Dermis microvascular lymphatic vessel endothelial cell (primary cell): Measurements from ENCODE around the gene MX2. TPM values are rescaled to one million over a fixed set of nuclear protein-coding genes. Genes with fewer than 3 reads are reported as not detected.
"Not testable (repeated sequence)": the region's sequence is repeated elsewhere in the genome, so short reads cannot be mapped to it uniquely, and the experiment has no call there.

Experiments
- DNase-seq, 2 donors: peaks; one replicate each; pipeline versions ENCODE4 v3.0.0 to v3.0.0-alpha.2; 2010; ENCODE audit warnings: low read depth in 2 of 2
- total RNA-seq: library from RNA; depleted of rRNA; stranded (reverse); fragments of >200 nt; gene quantifications from 2 replicates; pipeline ENCODE4 v1.2.1, GENCODE V29; 2014

Gene MX2
- total RNA-seq, 1 donor from 2014 or later: 0.39 TPM

DNA sequence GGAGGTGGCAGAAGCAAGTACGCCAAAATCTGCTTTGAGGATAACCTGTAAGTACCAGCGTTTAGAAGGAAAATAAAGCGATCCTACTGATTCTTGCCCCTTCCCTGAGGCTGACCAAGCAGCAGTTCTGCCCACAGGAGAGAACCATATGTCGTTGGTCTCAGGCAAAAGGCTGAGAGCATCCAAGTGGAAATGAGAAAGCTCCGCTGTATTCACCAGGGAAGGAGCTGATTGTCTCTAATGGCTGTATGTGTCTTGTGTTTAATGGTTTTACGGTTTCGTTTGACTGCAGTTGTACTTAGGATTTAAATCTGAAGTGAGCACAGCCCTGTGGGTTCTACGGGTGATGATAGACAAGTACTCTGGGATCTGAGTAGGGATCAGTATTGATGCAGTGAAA, 23.4 kb upstream of the MX2 start:
- DNase-seq: no peak

DNA sequence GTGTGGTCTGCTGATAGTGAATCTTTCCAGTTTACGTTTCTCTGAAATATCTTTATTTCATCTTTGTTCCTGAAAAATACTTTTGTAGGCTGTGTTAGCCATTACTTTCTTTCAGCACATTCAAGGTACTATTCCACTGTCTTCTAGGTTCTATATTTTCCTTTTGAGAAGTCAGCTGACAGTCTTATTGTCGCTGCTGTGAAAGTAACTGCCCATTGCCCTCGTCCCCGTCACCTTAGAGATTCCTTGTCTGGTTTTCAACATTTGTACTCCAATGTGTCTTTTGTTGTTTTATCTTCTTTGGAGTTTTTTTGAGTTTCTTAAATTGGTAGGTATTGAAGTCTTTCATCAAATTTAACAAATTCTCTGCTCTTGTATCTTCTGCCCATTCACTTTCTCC, 19.8 kb upstream of the MX2 start:
- DNase-seq: no peak

DNA sequence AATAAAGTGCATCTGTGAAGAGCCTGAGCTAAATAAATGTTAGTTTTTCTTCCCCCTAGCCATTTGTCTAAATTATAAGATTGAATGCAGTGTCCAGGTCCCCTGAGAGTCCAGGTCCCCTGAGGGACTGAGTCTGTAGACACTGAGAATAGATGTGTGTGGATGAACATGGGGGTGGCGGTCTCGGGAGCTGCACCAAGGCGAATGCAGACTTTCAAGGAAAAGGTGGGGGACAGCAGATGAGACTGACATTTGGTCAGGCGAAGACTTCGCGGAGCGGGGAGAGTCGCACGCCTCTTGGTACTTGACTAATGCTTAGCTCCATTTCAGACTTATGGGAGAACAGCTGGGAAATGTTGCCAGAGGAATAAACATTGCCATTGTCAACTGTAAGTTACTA, 17.7 kb upstream of the MX2 start:
- no peak for DNase-seq

DNA sequence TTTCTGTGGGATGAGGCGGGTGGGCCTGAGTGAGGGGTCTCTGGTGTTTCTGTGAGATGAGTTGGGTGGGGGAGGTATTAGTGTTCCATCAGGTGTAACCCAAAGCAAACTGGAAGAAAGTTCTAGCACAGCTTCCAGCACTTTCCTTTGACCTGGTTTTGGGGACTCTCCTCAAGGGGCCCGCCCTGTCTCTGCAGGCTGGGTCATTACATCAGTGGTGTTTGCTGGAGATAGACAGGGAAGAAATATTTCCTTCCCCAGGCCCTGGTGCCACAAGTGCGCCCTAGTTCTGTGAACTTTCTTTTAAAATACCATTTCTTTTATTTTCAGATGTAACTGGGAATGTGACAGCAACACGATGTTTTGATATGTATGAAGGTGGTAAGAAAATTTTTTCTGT, 16.5 kb upstream of the MX2 start:
- DNase-seq: no peak

DNA sequence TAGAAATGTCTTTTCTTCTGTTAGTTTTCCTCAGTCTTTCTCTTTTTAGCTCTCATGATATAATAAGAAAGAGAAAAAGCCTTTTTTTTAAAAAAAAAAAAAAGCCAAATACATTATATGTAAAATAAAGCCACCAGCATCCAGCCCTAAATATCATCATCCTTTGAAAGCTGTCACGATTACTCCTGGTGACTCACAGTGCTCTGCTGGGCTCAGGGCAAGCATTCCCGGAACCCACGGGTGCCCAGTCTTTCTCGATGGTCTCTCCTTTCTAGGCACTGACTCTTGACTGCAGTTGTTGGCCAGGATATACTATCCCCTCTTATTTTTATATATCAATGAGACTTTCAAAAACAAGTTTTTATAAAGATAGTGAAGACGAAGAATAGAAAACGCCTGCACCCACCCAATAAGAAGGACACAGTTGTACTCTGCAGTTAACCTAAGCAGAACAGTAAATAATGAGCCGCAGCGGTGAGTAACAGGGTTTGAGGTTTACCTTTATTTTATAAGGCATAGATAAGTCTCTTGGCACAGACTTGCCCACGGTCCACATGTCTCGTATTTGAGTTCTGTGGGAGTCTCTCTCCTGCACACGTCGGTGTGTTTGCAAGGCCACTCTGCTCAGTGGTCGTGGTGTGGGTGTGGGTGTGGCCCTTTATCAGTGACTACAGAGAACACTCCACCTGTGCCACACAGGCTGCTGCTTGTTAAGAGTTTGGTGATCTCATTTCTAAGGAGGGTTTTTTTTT, 15.7 kb upstream of the MX2 start:
- no peak for DNase-seq

DNA sequence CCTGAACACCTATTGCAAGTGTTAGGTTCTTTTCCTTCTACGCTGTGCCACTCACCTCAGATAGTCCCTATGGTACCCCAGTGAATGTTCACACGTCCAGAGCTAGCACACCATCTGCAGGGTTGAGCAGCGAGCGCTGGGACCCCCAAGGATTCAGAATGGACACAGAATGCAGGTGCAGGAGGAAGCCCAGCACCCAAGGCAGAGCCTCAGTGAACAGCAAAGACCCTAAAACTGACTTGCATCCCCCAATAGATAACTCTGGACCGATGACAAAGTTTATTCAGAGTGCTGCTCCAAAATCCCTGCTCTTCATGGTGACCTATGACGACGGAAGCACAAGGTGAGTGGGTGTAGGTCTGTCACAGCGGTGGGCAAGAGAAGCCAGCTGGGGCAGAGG, 15.1 kb upstream of the MX2 start:
- no peak for DNase-seq

DNA sequence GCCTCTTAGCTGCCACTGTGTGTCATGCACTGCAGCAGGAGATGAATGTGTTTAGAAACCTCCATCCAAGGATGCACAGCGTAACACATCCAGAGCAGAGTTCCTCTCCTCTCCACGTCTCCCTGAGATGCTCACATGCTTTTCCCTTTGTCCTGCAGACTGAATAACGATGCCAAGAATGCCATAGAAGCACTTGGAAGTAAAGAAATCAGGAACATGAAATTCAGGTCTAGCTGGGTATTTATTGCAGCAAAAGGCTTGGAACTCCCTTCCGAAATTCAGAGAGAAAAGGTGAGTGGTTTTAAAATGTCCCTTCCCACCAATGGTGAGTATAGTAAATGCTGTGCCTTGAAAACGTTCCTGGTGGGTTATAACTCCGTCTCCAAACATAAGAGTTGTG, 13.4 kb upstream of the MX2 start:
- no peak for DNase-seq

DNA sequence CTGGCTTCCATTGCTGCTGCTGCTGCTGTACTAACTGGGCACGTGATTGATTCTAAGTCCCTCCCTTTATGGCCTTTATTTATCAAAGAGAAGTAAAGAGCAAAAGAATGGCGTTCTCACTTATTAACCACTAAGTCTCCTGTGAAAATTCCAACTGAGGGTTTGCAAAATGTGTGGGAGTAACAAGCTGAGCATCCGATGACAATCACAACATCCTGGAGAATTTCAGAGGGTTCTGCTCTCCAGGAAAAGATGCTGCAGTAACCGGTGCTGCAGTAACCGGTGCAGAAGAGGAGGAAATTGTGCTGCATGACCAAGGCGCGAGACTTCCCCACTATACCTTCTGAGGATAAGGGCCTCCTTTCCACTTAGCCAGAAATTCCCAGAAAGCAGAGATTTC, 12.7 kb upstream of the MX2 start:
- DNase-seq: no peak

DNA sequence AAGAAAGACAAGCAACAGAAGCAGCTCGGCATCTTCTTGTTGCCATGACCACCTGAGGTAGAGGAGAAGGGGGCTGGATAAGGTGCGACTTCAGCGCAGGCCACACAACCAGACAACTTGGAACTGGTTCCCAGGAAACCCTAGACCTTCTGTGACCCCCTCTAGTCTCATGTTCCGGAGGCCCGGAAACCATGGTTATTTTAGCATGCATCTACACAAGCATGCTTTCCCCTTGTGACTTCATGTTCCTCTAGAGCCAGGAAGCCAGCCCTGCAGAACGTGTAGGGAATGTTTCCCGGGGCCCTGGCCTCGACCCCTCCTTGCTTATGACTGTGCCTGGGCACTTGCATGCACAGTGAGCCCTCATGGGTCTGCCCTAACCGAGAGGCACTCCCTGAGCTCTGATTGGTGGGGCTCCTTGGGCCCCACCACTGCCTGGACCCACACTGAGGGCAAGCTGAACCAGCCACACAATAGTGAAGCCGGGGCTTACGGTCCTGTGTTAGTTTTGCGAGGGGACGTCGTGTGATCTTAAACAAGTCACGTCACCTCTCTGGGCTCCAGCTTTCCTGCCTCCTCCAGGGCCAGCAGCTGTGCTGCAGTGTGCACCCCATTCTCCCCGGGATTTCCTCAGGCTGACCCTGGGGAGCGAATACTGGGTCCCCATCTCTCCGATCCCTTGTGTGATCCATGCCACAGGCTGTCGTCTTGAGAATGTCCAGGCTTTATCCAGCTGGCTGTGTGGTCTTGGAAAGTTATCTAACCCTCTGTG, 12.0 kb upstream of the MX2 start:
- DNase-seq: no peak

DNA sequence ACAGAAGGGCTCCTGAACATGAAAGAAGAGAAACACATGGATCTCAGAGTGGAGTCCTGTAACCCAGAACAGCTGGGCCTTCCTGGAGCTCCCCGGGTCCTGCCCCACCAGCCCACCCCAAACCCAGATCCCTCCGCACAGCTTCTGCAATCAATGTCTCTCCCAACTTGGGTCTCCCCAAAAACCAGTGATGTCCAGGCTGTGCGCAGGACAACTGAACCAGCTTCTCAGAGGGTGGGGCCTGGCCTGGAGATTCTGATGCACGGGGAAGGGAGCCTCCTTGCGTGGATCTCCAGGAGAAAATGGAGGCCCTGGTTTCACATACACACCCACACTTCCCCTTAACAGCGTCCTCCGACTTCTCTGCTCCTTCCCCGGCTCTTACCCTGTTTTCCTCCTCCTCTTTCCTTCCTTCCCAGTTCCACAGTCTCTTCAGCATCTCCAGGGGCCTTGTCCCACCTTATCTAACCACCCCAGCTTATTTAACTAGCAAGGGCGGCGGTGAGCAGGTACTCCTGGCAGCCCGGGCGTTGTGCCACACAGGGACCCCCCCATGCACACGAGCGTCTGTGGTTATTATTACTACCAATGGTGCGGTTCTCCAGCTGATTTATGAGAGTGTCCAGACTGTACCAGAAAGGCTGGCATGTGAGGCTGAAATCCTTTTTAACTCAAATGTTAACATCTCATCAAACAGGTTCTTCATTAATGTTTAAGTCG, 11.2 kb upstream of the MX2 start:
- DNase-seq: no peak

DNA sequence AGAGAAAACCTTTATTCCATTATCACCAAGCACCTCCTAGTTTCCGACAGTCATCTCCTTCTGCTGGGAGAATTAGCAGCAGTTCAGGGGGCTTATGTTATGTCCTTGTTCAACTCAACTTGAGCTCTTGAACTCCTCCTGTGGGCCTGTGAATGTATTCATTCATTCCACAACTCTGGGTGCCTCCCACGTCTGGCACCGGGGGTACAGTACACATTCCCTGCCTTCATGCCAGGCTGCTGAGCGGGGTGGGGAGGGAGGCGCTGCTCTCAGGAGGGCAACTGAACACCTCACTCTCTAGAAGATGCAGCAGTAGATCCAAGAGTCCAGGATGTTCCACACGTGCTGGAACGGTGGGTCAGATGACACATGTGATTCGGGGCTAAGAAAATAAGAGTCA, 4.3 kb upstream of the MX2 start:
- DNase-seq: no peak

DNA sequence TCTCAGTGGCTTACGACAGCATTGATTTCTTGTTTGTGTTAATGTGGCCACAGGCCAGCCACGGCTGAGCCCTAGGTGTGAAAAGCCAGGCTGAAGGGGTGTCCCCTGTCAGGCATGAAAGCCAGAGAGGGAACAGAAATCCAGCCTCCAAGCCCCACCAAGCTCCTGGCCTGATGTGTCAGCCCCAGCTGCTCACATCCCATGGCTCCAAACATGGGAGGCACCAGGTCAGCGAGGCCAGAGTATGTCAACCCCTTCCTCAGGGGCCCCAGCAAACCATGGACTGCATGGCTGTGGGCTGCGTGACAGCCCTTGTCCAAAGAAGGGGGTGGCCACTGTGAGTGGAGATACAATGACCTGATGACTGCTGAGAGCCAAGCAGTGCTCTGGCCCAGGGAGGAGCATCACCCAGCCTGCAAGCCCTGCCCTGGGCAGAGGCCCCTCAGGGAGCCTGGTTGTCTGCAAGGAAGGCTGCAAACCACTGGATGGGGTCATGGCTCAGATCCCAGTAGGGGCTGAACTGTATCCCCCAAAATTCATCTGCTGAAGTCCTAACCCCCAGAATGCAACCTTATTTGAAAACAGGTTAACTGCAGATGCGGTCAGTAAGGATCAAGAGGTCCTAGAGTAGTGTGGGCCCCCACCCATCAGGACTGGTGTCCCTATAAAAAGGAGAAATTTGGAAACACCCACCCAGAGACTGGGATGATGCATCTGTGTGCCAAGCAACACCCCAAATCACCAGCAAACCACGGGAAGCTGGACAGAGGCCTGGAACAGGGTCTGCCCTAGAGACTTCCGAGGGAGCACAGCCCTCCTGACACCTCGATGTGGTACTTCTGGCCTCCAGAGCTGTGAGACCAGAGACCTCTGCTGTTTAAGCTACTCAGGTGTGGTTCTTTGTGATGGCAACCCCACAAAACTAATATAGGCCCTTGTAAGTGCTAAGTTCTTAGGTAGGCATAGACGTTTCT, 3.3 kb upstream of the MX2 start:
- no peak for DNase-seq

DNA sequence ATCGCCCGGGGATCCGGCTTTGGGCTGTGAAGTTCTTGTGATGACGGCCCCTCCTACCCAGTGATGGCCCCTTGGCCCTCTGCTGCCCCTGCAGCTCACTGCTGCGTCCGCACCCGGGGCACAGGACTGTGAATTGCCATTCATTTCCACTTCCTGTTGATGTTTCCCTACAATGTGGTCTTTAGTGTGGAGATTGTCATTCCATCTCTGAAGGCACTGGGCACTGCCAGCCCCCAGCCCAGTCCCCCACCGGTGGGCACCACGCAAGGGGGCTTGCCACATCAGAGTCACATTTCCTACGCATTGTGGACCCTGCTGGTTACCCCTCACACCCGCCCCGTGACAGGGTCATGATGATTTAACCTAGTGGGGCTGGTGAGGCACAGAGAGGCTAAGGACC, 2.5 kb upstream of the MX2 start:
- no peak for DNase-seq

DNA sequence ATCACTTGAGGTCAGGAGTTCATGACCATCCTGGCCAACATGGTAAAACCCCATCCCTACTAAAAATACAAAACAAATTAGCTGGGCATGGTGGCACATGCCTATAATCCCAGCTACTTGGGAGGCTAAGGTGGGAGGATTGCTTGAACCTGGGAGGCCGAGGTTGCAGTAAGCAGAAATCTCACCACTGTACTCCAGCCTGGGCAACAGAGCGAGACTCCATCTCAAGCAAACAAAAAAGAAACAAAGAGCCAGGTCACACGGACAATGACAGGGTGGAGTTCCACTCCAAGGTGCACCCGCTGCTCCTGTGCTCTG, 2.1 kb upstream of the MX2 start:
- not testable (repeated sequence) for DNase-seq

DNA sequence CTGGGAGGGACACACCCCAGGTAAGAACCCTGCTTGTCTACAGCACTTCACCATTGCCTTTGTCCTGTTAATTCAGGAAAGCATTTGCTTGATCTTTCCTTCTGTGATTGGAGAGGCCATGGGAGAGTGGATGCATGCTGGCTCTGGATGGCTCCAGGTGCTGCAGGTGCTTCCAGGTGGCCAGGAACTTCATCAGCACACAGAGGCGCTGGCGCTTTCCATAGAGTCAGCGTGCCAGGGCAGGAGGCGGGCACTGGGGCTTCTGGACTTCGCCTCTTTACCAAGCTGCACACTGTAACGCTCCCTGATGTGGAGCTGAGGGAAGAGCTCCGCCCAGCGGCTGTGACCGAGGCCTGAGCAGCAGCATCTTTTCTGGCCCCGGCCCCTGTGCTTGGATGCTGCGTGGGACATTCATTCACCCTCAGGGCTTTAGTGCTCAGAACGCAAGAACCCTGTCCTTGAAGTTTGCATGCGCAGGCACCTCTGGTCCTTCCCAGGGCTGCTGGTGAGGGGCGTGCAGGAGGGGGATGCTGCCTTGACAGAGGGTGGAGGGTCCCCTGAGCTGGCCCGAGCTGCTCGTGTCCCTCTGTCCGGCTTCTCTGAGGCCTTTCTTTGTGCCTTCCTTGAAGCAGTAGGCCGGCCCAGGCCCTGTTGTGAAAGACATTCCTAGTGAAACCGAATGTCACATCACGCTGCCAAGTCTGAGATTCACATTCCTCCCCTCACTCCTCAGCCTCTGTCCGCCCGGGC, 1.6 kb upstream of the MX2 start:
- DNase-seq: peak in 1 of 2 donors; percentile 10

DNA sequence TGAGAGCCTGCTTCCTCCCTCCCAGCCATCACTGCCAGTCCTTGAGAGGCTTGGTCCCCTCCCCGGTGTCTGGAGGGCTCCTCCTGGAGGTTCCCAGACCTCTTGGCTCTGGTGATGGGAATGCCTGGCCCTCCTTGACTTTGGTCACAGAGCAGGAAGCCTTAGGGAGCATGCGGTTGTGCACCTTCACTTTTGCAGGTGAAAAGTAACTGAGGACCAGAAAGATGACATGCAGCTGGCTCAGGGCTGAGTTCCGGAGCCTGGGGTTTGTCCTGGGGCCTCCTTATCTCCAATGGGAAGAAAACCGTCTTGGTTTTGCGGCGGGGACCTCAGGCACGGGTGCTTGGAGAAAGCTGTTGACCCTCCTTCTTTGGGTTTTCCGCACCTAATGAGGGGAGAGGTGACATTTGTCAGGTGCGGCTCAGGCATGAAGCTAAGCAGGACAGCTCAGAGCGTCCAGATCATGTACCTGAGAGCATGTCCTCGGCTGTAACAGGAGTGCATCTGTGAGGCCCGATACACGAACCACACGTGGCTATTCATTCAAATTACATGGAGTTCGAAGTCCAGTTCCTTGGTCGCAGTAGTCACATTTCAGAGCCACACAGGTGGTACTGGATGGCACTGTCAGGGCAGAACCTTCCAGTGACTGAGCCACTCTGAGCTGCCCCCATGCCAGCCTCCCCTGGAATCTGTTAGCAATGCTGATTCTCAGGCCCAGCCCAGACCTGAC, 608 bp upstream of the MX2 start:
- no peak for DNase-seq

DNA sequence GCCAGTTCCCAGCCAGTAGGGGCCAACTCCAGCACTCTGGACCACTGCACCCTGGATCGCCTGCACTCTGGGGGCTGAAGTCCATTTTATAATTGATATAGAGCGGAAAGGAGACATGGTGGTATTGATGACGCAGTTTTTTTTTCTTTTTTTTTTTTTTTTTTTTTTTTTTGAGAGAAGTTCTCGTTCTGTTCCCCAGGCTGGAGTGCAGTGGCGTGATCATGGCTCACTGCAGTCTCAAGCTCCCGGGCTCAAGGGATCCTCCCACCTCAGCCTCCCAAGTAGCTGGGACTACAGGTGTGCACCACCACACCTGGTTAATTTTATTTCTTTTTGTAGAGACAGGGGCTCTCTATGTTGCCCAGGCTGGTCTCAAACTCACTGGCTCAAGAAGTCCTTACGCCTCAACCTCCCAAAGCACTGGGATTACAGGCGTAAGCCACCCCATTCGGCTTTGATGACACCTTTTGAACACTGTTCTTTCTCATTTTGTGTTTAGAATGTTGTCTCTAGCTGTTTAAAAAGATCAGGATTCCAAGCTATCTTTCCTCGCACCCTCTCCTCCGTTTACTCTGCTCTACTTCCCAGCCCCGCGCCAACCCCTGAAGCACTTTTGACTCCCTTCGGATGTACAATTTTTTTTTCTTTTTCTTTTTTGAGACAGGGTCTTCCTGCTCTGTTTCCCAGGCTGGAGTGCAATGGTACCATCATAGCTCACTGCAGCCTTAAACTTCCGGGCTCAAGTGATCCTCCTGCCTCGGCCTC, 960 bp downstream of the MX2 start:
- DNase-seq: no peak

DNA sequence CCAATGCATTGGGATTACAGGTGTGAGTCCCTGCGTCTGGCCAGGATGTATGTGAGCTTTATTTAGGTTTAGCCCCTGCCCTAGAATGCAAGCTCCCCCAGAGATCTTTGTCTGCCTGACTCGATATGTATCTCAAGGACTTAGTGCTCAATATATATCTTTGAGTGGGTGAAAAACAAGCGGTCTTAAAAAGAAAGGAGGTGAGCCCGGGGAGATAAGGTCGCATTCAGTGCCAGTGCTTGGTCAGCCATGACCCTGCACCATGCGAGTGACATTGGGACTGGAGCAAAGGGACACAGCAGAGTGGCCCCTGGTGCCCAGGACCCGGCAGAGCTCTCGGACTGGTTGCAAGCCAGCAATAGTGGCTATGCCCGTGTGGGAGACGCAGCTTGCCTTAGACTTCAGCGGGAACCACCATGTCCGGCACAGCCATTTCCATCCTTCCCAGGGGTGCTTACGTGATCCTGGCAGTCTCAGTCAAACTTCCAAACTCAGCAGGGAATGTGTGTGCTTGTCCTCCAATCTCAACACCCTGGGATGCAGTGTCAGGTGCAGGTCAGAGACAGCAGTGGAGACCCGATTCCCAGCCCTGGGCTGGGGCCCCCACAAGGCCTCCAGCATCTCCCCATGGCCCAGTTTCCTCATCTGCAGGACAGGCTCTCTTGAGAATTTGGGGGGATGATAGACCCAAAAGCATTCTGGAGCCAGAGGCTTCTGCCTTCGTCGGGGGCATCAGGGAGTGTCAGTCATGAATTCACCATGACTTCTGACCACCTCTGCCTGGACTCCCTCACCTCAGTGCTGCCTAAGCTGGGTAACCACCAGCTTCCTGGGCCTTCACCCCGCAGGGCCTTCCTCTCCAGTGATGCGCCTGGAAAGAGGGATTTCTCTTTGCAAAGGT, 1.8 kb downstream of the MX2 start:
- no peak for DNase-seq
